ENCODE results near the gene PLXNC1. TPM values are rescaled to one million over a fixed set of nuclear protein-coding genes. Genes with fewer than 3 reads are reported as not detected.

Gene PLXNC1
- total and polyA plus RNA-seq, 2 of the 8 experiments (the other 6 are each of a cell fraction or from before 2014, with no cell fraction given) = 0.83 to 2.0 TPM

DNA sequence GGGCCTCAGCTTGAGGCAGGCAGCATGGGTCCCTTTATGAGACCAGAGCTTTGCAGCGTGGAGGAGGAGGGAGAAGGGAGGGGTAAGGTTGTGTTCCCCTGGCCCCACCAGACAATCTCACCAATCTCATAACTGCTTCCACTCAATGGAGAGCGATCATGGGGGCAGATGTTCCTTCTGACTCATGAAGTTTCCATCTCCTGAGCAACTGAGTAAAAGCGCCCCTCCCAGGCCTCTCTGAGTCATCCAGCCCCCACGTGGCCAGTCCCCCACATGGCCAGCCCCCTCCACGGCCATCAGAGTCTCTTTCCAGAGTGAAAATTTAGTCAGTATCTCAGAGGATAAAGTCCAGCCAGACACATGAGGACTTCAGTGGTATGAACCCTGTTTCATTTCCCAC is 39.2 kb upstream of the PLXNC1 start:
- WGBS, 2 experiments (ENCODE audit: extremely low coverage in 1 of 2, insufficient coverage in 1 of 2, insufficient read length in 1 of 2, insufficient replicate concordance in 2 of 2, low coverage in 1 of 2, low lambda C conversion rate in 2 of 2, missing lambda C conversion rate in 1 of 2) = 90% methylated on average over 5 of the region's 5 CpGs; no CpG with 5 or more reads in 1 of the 2 experiments
- POLR2A ChIA-PET (ENCODE audit: partially characterized antibody) = no interaction called here
- no peak overlapping the region for H2BK120ac ChIP-seq (replicated peaks; ENCODE audit: low read depth, low read length)
- TF ChIP-seq NRF1 (IDR thresholded peaks at IDR 0.05; ENCODE audit: low read depth, low read length) = no peak
- TF ChIP-seq POU5F1 (IDR thresholded peaks at IDR 0.05; ENCODE audit: low read depth, low read length) = no peak
- TF ChIP-seq YY1 (IDR thresholded peaks at IDR 0.05; ENCODE audit: low read depth, low read length) = no peak
- no peak for TF ChIP-seq GTF2F1 (IDR thresholded peaks at IDR 0.05; ENCODE audit: borderline replicate concordance, low read depth, low read length)
- TF ChIP-seq CBX8 (IDR thresholded peaks at IDR 0.05; ENCODE audit: borderline replicate concordance, low read depth, low read length) = no peak
- no peak for TF ChIP-seq EZH2 (IDR thresholded peaks at IDR 0.05; ENCODE audit: low read depth, low read length, severe bottlenecking)
- no peak for TF ChIP-seq KDM1A (IDR thresholded peaks at IDR 0.05; ENCODE audit: borderline replicate concordance, low read length)
- no peak for TF ChIP-seq HDAC6 (IDR thresholded peaks at IDR 0.05; ENCODE audit: low read depth, low read length)
- TF ChIP-seq BCL11A (IDR thresholded peaks at IDR 0.05; ENCODE audit: low read depth in 2 of 2, low read length in 2 of 2) = no peak
- no peak for TF ChIP-seq TCF12 (IDR thresholded peaks at IDR 0.05; ENCODE audit: low read depth, low read length)
- no peak for TF ChIP-seq EGR1 (IDR thresholded peaks at IDR 0.05; ENCODE audit: borderline replicate concordance, low read depth, low read length)
- no peak for TF ChIP-seq POLR2A (IDR thresholded peaks at IDR 0.05; ENCODE audit: control extremely low read depth in 1 of 2, low read depth in 2 of 2, low read length in 2 of 2)

More for the DNA sequence above, 39.2 kb upstream of the PLXNC1 start:
- no peak overlapping the region for H2BK12ac ChIP-seq (ENCODE audit: low read depth, low read length)
- H2AFZ ChIP-seq (ENCODE audit: low read length) = no peak overlapping the region
- no peak overlapping the region for H4K5ac ChIP-seq (ENCODE audit: insufficient read length, low read depth, low read length)
- H3K4me1 ChIP-seq (replicated peaks in 1 of 4; ENCODE audit: control insufficient read depth in 3 of 4, insufficient read depth in 4 of 4, low read length in 3 of 4) = 0 out of 7 replicates have a peak, but pooled peaks cover 0 to 3% (median 0%) of the 10 kb centered on the region in 4 experiments
- no peaks in the 10 kb centered on the region for H3K27me3 ChIP-seq (replicated peaks in 1 of 4; ENCODE audit: control insufficient read depth in 3 of 4, extremely low read depth in 1 of 4, insufficient read depth in 3 of 4, low read length in 3 of 4)
- no peak overlapping the region for H2BK5ac ChIP-seq (ENCODE audit: low read depth, low read length)
- no peak overlapping the region for H4K8ac ChIP-seq (ENCODE audit: extremely low read depth, insufficient read depth, low read length)
- no peak overlapping the region for H3K4ac ChIP-seq (replicated peaks; ENCODE audit: insufficient read length, low read depth, low read length)
- H3K4me2 ChIP-seq (ENCODE audit: insufficient read depth in 1 of 2, low read depth in 2 of 2, low read length in 2 of 2) = no peak overlapping the region
- peak overlapping the region; percentile 6 for H4K91ac ChIP-seq (replicated peaks; ENCODE audit: insufficient read length, low read length)
- H3K9me3 ChIP-seq (ENCODE audit: insufficient read depth in 2 of 2, low read depth in 1 of 2, low read length in 1 of 2) = no peaks in the 10 kb centered on the region
- CTCF ChIA-PET (ENCODE audit: partially characterized antibody) = interaction anchor here (1.0 kb wide), 1 partner anchor 25 kb away, joined by 3 read pairs; no protein-coding TSS in a partner anchor
- FAIRE-seq (no peak), DNase-seq (ENCODE audit: low read depth in 1 of 2, low spot score in 2 of 2) (no peak)
- H3K4me3 ChIP-seq (ENCODE audit: extremely low read depth in 1 of 4, insufficient read depth in 2 of 4, low read depth in 3 of 4, low read length in 4 of 4) = no peak overlapping the region
- H3K9ac ChIP-seq (replicated peaks in 1 of 4; ENCODE audit: extremely low read depth in 1 of 4, low read depth in 3 of 4, low read length in 3 of 4) = no peak overlapping the region
- no peak overlapping the region for H2BK15ac ChIP-seq (ENCODE audit: low read length)
- no peak overlapping the region for H3K18ac ChIP-seq (ENCODE audit: extremely low read depth, low read length)
- H3K23ac ChIP-seq (ENCODE audit: insufficient read length) = no peak overlapping the region
- no peaks in the 10 kb centered on the region for H3K23me2 ChIP-seq (ENCODE audit: low read depth, low read length)
- H3K79me1 ChIP-seq (ENCODE audit: low read depth, low read length) = no peaks in the 10 kb centered on the region
- no peaks in the 10 kb centered on the region for H3K79me2 ChIP-seq (ENCODE audit: control insufficient read depth in 1 of 2, insufficient read depth in 2 of 2, low read length in 2 of 2)
- no peak overlapping the region for H3K56ac ChIP-seq (replicated peaks; ENCODE audit: insufficient read length, low read depth, low read length)
- H3K27ac ChIP-seq (ENCODE audit: low read depth, low read length) = no peak overlapping the region
- no peak overlapping the region for H3K14ac ChIP-seq (ENCODE audit: insufficient read length)
- H2AK5ac ChIP-seq (ENCODE audit: low read depth, low read length) = no peak overlapping the region
- no peaks in the 10 kb centered on the region for H4K20me1 ChIP-seq (replicated peaks in 1 of 2; ENCODE audit: control insufficient read depth in 1 of 2, insufficient read depth in 2 of 2, low read length in 2 of 2)
- H2BK20ac ChIP-seq (ENCODE audit: low read length) = no peak overlapping the region
- H3K36me3 ChIP-seq (ENCODE audit: control insufficient read depth in 2 of 4, insufficient read depth in 4 of 4, low read length in 3 of 4) = no peaks in the 10 kb centered on the region
